ENCODE data around the gene PIK3CD.

PIK3CD gene

DNA sequence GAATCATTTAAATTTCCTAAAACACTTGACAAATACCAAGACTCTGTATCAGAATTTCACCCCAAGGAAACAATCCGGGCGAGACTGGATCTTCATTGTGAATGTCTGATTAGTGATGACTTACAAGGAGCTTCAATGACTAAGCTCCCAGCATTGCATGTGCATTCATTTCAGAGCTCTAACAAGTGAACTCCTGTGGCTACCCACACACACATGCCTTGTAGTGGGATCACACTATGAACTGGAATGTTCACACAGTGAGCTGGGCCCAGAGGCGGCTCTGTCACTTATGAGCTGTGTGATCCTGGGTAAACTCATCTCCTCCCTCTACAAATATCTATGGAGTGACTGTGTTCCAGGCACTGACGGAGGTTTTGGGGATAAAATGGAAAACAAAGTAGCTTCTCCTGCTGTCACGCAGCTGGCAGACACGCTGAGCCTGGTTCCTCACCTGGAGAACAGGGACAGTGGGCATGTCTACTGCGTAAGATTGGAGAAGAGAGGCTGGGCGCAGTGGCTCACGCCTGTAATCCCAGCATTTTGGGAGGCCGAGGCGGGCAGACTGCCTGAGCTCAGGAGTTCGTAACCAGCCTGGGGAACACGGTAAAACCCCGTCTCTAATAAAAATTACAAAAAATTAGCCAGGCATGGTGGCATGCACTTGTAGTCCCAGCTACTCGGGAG, 115.4 kb downstream of the PIK3CD start:
- FAIRE-seq (peak; percentile 97), DNase-seq (ENCODE audit: low spot score) (peak; percentile 97)

DNA sequence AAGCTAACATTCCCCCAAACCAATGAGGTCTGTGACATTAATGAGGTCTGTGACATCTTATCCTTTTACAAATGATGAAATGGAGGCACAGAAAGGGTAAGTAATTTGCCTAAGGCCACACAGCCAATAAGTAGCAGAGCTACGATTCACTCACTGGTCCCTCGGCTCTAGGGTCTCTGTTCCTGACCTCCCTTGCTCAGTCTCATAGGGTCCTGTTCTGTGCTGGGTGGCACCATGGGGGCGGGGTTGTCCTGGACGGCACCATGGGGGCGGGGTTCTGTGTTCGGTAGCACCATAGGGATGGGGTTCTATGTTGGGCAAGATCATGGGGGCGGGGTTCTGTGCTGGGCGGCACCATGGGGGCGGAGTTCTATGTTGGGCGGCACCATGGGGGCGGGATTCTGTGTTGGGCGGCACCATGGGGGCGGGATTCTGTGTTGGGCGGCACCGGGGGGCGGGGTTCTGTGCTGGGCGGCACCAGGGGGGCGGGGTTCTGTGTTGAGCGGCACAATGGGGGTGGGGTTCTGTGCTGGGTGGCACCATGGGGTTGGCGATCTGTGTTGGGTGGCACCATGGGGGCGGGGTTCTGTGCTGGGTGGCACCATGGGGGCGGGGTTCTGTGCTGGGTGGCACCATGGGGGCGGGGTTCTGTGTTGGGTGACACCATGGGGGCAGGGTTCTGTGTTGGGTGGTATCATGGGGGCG, 116.6 kb downstream of the PIK3CD start:
- FAIRE-seq (no peak), DNase-seq (ENCODE audit: low spot score) (no peak)

GRCh38 chr1:9768983-9769382, 117.5 kb downstream of the PIK3CD start:
- FAIRE-seq = no peak

DNA sequence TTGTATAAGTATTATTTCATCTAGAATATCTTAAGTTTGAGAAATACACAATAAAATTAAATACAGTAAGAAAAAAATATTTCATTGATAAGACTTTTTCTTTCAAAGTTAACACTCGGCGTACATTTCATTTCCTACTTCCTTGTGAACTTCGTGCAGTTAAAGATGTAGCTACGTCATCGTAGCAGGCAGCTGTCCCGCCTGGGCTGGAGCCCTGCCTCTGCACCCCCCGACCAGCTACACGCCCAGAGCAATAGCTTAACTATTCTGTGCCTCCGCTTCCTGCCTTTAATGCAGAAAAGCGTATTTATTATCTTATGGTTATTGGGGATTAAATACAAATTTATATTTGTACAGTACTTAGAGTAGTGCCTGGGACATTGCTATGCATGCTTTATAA, 118.8 kb downstream of the PIK3CD start:
- FAIRE-seq (no peak), DNase-seq (ENCODE audit: low spot score) (no peak)

More at GRCh38 chr1:9768983-9769382, 117.5 kb downstream of the PIK3CD start:
- DNase-seq (ENCODE audit: low spot score) = no peak

DNA sequence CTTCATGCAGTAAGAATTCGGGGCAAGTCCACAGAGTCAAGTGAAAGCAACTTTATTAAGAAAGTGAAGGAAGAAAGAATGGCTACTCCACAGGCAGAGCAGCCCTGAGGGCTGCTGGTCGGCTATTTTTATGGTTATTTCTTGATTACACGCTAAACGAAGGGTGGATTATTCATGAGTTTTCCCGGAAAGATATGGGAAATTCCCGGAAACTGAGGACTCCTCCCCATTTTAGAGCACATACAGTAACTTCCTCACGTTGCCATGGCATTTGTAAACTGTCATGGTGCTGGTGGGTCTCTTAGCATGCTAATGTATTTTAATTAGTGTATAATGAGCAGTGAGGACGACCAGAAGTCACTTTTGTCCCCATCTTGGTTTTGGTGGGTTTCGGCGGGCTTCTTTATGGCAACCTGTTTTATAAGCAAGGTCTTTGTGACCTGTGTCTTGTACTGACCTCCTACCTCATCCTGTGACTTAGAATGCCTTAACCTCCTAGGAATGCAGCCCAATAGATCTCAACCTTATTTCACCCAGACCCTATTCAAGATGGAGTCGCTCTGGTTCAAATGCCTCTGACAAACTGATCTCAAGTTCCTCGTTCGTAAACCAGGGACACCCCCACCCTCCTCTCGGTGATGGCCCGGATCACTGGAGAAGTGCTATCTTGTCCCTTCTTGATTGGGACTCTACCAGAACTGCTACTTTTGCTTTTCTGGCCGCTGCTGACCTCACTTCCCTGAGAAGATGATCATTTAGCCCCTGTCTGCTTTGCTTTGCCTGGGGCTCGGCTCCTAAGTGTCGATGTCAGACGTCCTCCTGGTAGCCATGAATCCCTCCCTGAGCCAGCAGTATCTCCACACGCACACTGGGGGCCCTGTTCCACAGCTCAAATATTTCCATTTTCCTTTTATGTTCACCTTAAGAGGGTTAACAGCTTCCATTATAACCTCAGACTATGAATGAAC, 123.5 kb downstream of the PIK3CD start:
- DNase-seq (ENCODE audit: low spot score) = no peak
- FAIRE-seq = no peak

- FAIRE-seq (no peak), DNase-seq (ENCODE audit: low spot score) (no peak)
Observed at GRCh38 chr1:9776685-9777084, 125.2 kb downstream of the PIK3CD start.

All from RCC 7860 (cell line).